ENCODE results near the gene ABHD12. TPM values are rescaled to one million over a fixed set of nuclear protein-coding genes. Genes with fewer than 3 reads are reported as not detected.

The ABHD12 gene
- total RNA-seq, 2 donors from 2014 or later: 48.2 to 52.7 TPM

DNA sequence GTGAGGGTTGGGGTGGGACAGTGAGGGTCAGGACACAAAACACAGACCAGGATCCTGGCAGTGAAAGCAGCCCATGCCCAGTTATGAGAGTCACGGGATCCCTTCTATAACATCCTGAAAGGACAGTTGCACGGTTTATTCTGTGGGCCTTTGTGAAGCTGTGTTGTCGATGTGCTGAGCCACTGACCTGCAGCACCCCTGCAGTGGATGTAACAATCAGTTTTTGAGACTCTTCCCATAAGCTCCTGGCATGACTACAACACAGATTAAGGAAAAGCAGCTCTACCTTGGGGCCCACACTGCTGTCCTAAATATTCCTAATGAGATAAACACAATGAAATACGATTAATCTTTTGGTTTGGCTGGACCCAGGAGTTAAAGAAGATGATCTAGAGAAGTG is 139.1 kb downstream of the ABHD12 start:
- Mint-ChIP-seq H3K27ac (no peak overlapping the region), H3K9me3 (no peaks in the 10 kb centered on the region), H3K4me3 (no peak overlapping the region), H3K36me3 (ENCODE audit: low read depth) (peaks cover 5% of the 10 kb centered on the region), H3K4me1 (peaks cover 46% of the 10 kb centered on the region), H3K27me3 (ENCODE audit: insufficient read depth) (peaks cover 2% of the 10 kb centered on the region)
- Histone ChIP-seq H3K36me3 (ENCODE audit: control insufficient read depth, insufficient read depth, low read length) (peaks cover 21% of the 10 kb centered on the region), H3K9ac (ENCODE audit: extremely low read depth, low read length, poor library complexity, severe bottlenecking) (no peak overlapping the region), H3K4me3 (ENCODE audit: low read length) (no peak overlapping the region), H3K27ac (ENCODE audit: low read depth, low read length) (no peak overlapping the region), H3K9me3 (ENCODE audit: control insufficient read depth, low read length) (no peaks in the 10 kb centered on the region), H3K27me3 (ENCODE audit: control insufficient read depth, insufficient read depth, low read length, poor library complexity, severe bottlenecking) (no peaks in the 10 kb centered on the region), H3K4me1 (ENCODE audit: control insufficient read depth, insufficient read depth, low read length) (peaks cover 2% of the 10 kb centered on the region)
- TF ChIP-seq CTCF (conservative IDR thresholded peaks at IDR 0.05): no peak
- 89 to 90% methylated on average over 4 of the region's 4 CpGs for WGBS, 2 experiments (ENCODE audit: insufficient coverage in 1 of 2, insufficient read length in 1 of 2)
- DNase-seq: peak; percentile 38

DNA sequence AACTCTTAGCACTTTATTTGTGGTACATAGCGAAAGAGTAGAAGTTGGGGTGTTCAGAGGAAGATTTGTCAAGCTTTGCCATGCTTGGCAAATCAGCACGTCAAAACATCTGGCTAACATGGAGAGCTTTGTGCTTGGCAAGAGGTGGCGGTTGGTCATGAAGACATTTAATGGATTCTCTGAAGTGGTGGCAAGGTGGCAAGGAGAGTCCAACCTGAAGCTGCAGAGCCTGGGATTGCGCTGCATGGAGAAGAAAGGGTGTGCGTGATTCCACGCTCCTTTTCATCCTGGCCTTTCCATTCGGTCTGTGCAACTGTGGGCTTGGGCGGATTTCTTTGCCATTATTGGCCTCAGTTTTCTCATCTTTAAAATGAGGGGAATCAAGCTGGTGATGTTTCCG is 139.6 kb downstream of the ABHD12 start:
- Histone ChIP-seq H3K4me1 (ENCODE audit: control insufficient read depth, insufficient read depth, low read length) (peaks cover 2% of the 10 kb centered on the region), H3K27ac (ENCODE audit: low read depth, low read length) (no peak overlapping the region), H3K9ac (ENCODE audit: extremely low read depth, low read length, poor library complexity, severe bottlenecking) (no peak overlapping the region), H3K27me3 (ENCODE audit: control insufficient read depth, insufficient read depth, low read length, poor library complexity, severe bottlenecking) (no peaks in the 10 kb centered on the region), H3K36me3 (ENCODE audit: control insufficient read depth, insufficient read depth, low read length) (peaks cover 19% of the 10 kb centered on the region), H3K9me3 (ENCODE audit: control insufficient read depth, low read length) (no peaks in the 10 kb centered on the region), H3K4me3 (ENCODE audit: low read length) (no peak overlapping the region)
- Mint-ChIP-seq H3K27me3 (ENCODE audit: insufficient read depth) (peaks cover 5% of the 10 kb centered on the region), H3K9me3 (no peaks in the 10 kb centered on the region), H3K36me3 (ENCODE audit: low read depth) (peaks cover 5% of the 10 kb centered on the region), H3K4me3 (no peak overlapping the region), H3K4me1 (peaks cover 52% of the 10 kb centered on the region), H3K27ac (no peak overlapping the region)
- TF ChIP-seq CTCF (conservative IDR thresholded peaks at IDR 0.05): no peak
- DNase-seq: peak; percentile 19
- WGBS, 2 experiments (ENCODE audit: insufficient coverage in 1 of 2, insufficient read length in 1 of 2): 95 to 98% methylated on average over 5 to 9 of the region's 9 CpGs

- DNase-seq: peak; percentile 17
- Mint-ChIP-seq H3K27ac (no peak overlapping the region), H3K9me3 (no peaks in the 10 kb centered on the region), H3K36me3 (ENCODE audit: low read depth) (peaks cover 5% of the 10 kb centered on the region), H3K4me3 (no peak overlapping the region), H3K4me1 (peaks cover 53% of the 10 kb centered on the region), H3K27me3 (ENCODE audit: insufficient read depth) (peaks cover 5% of the 10 kb centered on the region)
- 86 to 87% methylated on average over 3 of the region's 3 CpGs for WGBS, 2 experiments (ENCODE audit: insufficient coverage in 1 of 2, insufficient read length in 1 of 2)
- Histone ChIP-seq H3K9me3 (ENCODE audit: control insufficient read depth, low read length) (no peaks in the 10 kb centered on the region), H3K9ac (ENCODE audit: extremely low read depth, low read length, poor library complexity, severe bottlenecking) (no peak overlapping the region), H3K27me3 (ENCODE audit: control insufficient read depth, insufficient read depth, low read length, poor library complexity, severe bottlenecking) (no peaks in the 10 kb centered on the region), H3K4me3 (ENCODE audit: low read length) (peak overlapping the region; percentile 15), H3K27ac (ENCODE audit: low read depth, low read length) (no peak overlapping the region), H3K4me1 (ENCODE audit: control insufficient read depth, insufficient read depth, low read length) (peaks cover 2% of the 10 kb centered on the region), H3K36me3 (ENCODE audit: control insufficient read depth, insufficient read depth, low read length) (peaks cover 19% of the 10 kb centered on the region)
- TF ChIP-seq CTCF (conservative IDR thresholded peaks at IDR 0.05): no peak
Measured at GRCh38 chr20:25250508-25250907, 140.1 kb downstream of the ABHD12 start.

Other genes with a start within 250 kb of the ABHD12 start
- 10 to 100 TPM; 77.1 to 93.6 TPM for gene ENTPD6, start 195.1 kb downstream of the ABHD12 start, total RNA-seq
- gene PYGB, start 142.8 kb downstream of the ABHD12 start, total RNA-seq: 10 to 100 TPM; 59.3 to 66.8 TPM
- 10 to 100 TPM; 40.2 to 48.6 TPM for gene GINS1, start 16.8 kb upstream of the ABHD12 start, total RNA-seq
- gene NINL, start 194.7 kb upstream of the ABHD12 start, total RNA-seq: 100 to 1,000 TPM in 1 of 2 donors, 10 to 100 TPM in 1; 78.5 to 101 TPM
- gene NANP, start 233.2 kb upstream of the ABHD12 start, total RNA-seq: 10 to 100 TPM in 1 of 2 donors, 1 to 10 TPM in 1; 6.5 to 10.4 TPM